Myometrial cell (primary cell): ENCODE data around the gene ADIPOR2. TPM values are rescaled to one million over a fixed set of nuclear protein-coding genes. Genes with fewer than 3 reads are reported as not detected.

Source experiments
- total RNA-seq: library from RNA; depleted of rRNA; stranded (reverse); fragments of >200 nt; gene quantifications from 2 replicates; pipeline ENCODE4 v1.2.3, GENCODE V29; 2015

ADIPOR2 gene
- total RNA-seq: 24.2 and 27.8 TPM in 2 replicates

DNA sequence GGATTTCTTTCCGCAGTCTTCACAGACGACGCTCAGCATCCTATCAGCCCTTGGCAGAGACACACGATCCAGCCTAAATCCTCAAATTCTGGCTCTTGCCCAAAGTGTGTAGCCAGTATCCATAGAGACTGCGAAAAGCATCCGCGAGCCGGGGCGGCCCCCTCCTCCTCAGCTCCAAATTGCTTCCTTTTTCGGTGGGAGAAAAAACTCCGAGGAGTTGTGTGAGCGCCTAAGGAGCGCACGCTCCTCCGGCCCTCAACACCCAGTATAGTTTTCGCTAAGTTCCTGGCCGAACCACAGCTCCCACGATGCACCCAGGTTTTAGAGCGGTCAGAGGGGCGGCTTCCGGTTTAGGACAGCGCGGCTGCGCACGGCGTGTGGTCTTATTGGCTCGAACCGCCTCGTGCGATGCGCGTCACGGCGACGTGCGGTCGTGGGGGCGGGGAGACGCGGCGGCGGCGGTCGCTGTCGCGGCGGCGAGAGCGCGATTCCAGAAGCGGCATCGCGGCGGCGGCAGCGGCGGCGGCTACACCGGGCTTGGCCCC, at the start of gene ADIPOR2:
ADIPOR2 (plus strand) TSS at position 493 of the 545 bp plus-strand sequence. CDS start 63,274 bp downstream, outside the sequence.

GRCh38 chr12:1820191-1820895, 129.5 kb downstream of the ADIPOR2 start, which contains the start of gene LRTM2:
LRTM2 (plus strand) TSS chr12:1820565; CDS start chr12:1828149, 7,584 bp downstream.

Other genes with a start within 250 kb of the ADIPOR2 start
- 8.1 and 10.8 TPM in 2 replicates for gene FBXL14, start 96.5 kb upstream of the ADIPOR2 start, total RNA-seq
- gene WNT5B, start 61.8 kb upstream of the ADIPOR2 start, total RNA-seq: 62.4 and 73.8 TPM in 2 replicates
- not detected in 2 replicates for gene LRTM2, start 129.5 kb downstream of the ADIPOR2 start, total RNA-seq
- gene CACNA2D4, start 227.6 kb downstream of the ADIPOR2 start, total RNA-seq: 1.6 and 4.3 TPM in 2 replicates